ENCODE data around the gene TMEM240.
"Not testable (repeated sequence)": the region's sequence is repeated elsewhere in the genome, so short reads cannot be mapped to it uniquely, and the experiment has no call there.

The TMEM240 gene

GRCh38 chr1:1535201-1536018 is 5.0 kb downstream of the TMEM240 start:
- no peak for TF ChIP-seq CTCF (IDR thresholded peaks at IDR 0.05; ENCODE audit: borderline replicate concordance, insufficient read depth, low read depth, low read length)
- no peak overlapping the region for H3K4me3 ChIP-seq (ENCODE audit: low read depth, low read length)

- H3K4me3 ChIP-seq (ENCODE audit: low read depth, low read length): no peak overlapping the region
- no peak for TF ChIP-seq CTCF (IDR thresholded peaks at IDR 0.05; ENCODE audit: borderline replicate concordance, insufficient read depth, low read depth, low read length)
Observed at GRCh38 chr1:1534401-1535154, 5.8 kb downstream of the TMEM240 start.

- H3K4me3 ChIP-seq (ENCODE audit: low read depth, low read length): not testable (repeated sequence)
Observed at GRCh38 chr1:1533894-1534291, 6.5 kb downstream of the TMEM240 start.

- not testable (repeated sequence) for H3K4me3 ChIP-seq (ENCODE audit: low read depth, low read length)
Observed at GRCh38 chr1:1533176-1533893, 7.1 kb downstream of the TMEM240 start.

GRCh38 chr1:1531947-1532346 is 8.5 kb downstream of the TMEM240 start:
- TF ChIP-seq CTCF (IDR thresholded peaks at IDR 0.05; ENCODE audit: borderline replicate concordance, insufficient read depth, low read depth, low read length): no peak
- no peak overlapping the region for H3K4me3 ChIP-seq (ENCODE audit: low read depth, low read length)

- H3K4me3 ChIP-seq (ENCODE audit: low read depth, low read length): no peak overlapping the region
- no peak for TF ChIP-seq CTCF (IDR thresholded peaks at IDR 0.05; ENCODE audit: borderline replicate concordance, insufficient read depth, low read depth, low read length)
Observed at GRCh38 chr1:1529936-1530335, 10.5 kb downstream of the TMEM240 start.

GRCh38 chr1:1529321-1529720 is 11.1 kb downstream of the TMEM240 start:
- no peak for TF ChIP-seq CTCF (IDR thresholded peaks at IDR 0.05; ENCODE audit: borderline replicate concordance, insufficient read depth, low read depth, low read length)

More at GRCh38 chr1:1529321-1529720, 11.1 kb downstream of the TMEM240 start:
- H3K4me3 ChIP-seq (ENCODE audit: low read depth, low read length): no peak overlapping the region

Measured in GM12875 (cell line).